ENCODE results near the gene SYT1.

GRCh38 chr12:79023784-79024183, 159.2 kb downstream of the SYT1 start:
- no peak for TF ChIP-seq CTCF (IDR thresholded peaks at IDR 0.05)
- no peak for TF ChIP-seq POLR2AphosphoS5 (IDR thresholded peaks at IDR 0.05)
- TF ChIP-seq POLR2A (IDR thresholded peaks at IDR 0.05): no peak
- TF ChIP-seq EP300 (IDR thresholded peaks at IDR 0.05): no peak

Measured in upper lobe of left lung (tissue), 4 donors.